HuH-7 (cell line): Measurements from ENCODE around the gene INF2.

ENCODE experiments used
- DNase-seq: peaks from one replicate; pipeline ENCODE4 v3.0.0; 2011; ENCODE audit warnings: low spot score

Gene INF2

DNA sequence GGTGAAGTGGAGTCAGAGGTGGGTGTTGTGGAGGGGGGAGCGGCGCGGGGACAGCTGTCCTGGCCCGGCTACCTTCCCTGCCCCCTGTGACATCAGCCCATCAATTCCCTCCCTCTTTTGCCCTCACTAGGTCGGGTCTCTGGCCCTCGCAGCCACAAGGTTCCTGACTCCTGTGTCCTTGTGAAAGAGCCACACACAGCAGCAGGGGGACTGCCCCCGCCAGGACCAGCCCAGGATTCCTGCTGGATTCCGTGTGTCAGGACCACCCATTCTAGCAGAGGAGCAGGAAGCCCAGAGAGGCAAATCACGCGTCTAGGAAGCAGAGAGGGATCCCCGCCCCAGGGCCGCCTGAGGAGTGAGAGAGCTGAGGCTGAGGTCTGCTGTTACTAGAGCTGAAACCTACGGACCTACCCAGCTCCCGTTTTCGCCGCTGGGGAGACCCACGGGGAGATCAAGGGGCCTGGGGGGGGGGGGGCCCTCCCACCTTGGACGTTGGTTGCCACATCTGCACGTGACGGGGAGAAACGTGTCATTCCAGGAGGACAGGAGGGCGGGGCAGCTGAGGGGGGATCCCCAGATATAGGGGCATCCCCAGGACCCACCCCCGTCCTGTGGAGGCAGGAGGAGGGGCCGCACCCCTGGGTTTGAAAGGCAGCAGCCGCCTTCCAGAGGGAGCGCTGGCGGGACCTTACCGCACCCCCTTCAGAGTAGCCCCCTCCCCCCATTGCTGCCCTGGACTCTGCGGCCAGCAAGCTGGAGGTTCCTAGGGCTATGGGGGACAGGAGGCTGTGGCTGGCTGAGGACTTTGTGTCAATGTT lies 12.5 kb upstream of the INF2 start:
- DNase-seq, result no peak

DNA sequence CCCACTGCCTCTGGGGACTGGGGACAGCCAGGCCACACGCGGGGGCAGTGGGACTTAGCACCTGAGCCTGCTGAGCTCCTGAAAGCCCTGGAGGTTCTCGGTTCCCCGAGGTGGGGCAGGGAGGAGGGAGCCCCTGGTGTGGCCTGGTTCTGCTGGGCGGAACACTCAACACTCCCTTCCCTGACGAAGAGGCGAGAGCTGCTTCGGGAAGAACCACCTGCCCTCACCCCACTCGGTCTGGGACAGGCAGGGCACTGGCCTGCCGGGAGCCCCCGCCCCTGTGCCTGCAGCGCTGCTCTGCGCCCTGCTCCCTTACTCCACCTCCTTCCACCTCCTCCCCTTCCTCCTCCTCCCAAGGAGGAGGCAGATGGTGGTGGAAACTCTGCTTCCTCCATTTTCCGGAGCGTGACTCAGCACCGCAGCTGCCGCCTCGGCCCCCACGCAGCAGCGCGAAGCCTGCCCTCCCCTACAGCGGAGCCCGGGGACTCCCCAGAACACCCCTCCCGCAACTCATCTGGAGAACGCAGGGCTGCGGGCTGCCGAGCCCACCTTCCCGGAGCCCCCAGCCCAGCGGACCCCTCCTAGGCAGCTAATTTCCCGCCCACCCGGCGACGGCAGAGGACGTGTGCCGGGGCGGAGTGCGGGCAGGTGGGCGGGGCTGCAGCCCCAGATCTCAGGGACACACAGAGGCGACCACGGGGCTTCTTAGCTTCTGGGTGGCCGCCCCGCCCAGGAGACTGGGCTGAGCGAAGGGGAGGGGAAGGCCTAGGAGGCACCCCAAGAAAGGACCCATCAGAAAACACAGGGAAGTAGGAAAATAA lies 11.7 kb upstream of the INF2 start:
- DNase-seq, result peak; percentile 83

DNA sequence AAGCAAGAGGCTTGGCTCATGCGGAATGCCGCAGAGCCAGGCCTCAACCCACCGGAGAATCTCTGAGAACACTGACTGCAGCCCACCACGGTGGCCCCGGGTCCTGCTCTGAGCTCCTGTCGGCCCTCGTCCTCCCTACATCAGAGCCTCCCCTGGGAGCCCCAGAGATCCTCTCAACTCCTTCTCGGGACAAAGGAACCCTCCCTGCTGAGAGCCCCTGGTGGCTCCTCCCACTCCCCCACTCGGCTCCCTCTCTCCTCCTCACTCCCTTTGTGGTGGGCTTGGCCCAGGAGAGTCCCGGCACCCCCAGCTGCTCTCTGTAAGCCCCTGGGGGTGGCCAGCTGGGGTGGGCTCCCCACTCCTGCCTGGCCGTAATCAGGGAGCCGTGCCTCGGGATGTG lies 11.1 kb upstream of the INF2 start:
- peak; percentile 55 for DNase-seq

DNA sequence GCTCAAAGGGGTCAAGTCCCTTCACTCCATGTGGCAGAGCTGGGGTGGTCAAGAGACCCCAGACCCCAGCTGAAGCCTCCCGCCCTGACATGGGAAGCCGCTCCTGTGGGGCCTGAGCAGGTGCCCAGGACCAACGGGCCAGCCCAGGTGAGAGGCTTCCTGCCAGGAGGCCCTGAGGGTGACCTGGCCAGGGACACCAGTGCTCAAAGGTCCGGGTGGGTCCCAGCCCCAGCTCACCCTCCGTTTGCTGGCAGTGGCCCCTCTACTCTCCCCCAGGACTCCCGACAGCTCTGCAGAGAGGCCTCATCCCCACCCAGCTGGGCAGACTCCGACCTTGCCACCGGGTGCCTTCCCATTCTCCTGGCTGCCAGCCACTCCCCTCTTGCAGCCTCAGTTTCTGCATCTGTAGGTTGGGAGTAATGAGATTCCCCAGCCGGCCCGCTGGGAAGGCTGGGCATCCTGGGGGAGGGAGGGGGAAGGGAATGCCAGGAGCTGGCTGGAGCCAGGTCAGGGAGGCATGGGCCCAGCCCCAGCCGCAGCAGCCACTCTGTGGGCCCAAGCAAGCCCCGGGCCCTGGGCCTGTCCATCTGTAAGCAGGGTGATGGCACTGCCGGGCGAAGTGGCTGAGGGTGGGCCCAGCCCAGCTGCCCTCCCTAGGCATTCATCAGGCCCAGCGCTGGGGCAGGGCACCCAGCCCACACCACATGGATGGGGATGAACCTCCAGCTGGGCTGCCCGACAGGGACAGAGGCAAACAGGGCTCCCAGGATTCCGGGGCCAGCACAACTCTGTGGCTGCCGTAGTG lies 10.3 kb upstream of the INF2 start:
- DNase-seq, result no peak

DNA sequence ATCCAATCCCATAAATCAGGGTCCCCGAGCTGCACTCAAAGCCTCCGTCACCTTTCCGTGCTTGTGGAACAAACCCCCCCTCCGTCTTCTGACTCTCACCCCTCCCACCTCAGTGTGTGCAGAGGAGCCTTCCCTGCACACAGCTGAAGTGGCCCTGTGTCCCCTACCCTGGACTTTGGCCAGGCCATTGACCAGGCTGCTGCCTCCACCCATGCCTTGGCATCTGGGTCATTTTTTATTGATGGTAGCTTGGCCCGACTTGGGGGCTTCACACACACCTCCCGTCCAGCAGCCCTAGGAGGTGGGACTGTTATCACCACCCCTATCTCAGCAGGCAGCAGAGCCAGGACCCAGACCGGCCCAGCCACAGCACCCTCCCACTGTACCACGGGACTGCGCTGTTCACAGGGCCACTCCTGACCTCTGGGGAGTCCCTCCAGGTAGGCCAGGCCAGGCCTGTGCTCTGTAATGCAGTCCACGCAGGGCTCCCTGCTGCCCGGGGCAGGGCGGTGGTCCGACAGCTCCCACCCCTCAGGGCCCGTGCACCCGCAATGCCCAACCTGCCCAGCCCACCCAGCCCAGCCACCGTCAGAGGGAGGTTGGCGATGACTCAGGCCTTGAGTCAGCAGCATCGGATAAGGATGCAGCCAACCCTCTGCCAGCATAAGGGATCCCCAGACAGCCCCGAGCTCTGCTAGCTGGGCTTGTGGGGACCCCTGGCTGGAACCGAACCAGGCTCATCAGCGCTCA lies 9.2 kb upstream of the INF2 start:
- no peak for DNase-seq

DNA sequence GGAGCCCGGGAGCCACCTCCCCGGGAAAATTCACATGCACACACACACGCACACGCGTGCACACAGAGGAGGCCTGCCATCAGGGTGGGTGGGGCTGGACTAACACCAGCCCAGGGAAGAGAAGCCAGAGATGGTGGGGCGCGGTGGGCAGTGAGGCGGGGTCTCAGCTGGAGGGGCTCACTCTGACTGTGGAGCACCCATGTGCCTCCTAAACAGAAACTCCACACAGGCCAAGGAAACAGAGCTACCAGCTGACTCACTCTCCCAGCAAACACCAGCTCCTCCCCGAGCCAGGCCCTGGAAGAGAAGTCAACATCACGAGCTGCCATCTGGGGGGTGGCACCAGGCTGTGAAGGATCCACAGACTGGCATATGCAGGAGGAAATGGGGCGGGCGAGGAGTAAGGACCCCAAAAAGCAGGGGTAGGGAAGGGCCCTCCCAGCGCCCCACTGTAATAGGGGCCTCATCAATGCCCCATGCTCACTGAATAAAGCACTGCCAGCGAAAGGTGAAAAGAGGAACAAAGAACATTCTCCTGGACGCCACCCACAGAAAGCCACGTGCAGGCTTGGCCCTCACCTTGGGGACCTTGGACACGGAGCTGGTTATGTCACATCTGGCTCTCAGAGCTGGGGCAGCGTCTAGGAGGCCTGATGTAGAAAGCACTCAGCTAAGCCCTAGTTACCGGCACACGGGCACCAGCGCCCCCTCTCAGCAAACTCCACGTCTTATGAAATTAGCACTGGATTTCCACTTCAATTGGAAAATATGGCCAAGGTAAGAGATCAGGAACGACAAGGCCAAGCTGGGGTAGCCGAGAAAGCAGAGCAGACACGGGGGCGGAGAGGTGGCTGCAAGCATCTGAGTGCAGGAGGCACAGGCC lies 8.4 kb upstream of the INF2 start:
- DNase-seq, result peak; percentile 49

DNA sequence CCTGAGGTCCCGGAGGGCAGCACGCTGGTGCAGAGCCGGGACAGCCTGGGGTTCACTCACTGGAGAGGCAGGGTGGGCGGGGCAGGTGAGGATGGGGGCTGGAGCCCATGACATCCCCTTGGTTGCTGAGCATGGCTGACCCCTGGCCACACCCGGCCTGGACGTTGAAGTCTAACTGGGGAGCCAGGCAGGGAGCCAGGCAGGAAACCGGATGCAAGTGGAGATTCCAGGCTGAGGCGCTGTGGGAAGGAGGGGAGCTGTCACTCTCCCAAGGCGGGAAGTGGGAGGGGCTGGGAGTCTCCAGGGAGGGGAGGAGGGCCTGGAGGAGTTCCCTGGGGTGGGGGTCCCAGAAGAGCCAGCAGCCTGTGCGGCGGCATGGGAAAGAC lies 7.7 kb upstream of the INF2 start:
- no peak for DNase-seq

DNA sequence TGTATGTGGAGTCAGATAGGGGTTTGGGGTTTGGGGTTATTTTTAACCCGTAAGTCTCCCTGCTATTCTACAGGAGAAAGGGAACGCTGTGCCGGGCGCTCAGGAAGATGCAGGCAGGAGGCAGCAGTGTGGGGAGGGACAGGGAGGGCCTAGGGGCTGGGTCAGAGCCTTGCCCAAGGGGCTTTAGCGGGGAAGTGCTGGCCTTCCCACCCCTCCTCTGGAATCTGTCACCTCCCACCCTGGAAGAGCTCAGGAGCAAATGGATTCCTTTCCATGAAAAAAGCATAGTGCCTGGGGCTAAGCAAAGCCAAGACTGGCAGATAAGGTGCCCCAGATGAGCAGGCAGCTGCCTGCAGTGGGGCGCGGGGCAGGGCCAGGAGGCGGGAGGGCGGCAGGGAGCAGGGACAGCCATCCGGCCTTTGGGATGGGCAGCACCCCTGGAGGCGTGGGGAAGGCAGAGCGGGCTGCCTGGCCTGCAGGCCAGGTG lies 7.3 kb upstream of the INF2 start:
- no peak for DNase-seq

DNA sequence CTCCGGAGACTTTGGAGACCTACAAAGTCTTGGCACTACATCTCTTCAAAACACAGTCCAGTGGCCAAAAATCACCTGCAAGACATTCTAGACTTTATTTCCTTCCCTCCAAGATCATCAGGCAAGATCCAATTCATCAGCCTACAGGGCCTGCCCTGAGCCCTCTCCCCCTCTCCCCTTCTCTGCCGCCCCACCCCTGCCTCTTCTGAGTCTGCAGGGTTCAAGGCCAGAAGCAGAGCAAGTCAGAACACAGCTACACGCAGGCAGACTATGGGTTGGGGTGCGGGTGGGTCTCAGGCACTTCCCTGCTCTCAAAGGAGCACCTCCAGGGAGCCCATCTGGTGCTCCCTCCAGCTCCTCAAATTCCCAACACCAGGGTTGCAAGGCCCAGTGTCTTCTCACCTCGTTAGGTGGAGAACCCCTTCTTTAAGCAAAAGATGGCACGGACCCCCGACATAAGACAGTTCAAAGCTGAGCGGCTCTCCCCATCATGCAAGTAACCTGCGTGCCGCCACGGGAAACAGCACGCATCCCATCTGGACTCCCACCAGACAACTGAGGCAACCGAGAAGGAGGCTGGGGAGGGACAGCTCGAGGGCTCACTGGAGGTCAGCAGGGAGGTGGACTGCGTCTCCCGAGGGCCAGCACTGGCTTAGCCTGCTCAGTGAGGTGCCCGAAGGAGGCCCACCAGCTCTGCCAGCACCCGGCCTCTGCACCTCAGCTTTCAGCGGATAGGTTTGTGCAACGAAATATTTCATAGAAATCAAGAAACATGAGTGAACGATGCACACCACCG lies 5.6 kb upstream of the INF2 start:
- DNase-seq, result no peak

DNA sequence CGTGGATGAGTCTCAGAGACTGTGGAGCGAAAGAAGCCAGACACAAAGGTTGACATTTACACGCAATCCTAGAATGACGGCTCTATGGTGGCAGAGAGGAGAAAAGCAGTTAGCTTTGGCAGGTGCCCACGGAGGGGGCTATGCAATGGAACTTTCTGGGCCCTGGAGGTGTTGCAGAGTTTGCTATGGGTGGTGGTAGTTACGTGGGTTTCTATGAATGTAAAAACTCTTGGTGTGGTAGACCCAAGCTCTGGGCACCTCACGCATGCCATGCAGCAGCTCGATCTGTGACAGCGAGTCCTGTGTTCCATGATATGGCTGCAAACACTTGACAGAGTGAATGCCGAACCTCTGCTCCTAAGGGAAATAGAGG lies 5.0 kb upstream of the INF2 start:
- no peak for DNase-seq

DNA sequence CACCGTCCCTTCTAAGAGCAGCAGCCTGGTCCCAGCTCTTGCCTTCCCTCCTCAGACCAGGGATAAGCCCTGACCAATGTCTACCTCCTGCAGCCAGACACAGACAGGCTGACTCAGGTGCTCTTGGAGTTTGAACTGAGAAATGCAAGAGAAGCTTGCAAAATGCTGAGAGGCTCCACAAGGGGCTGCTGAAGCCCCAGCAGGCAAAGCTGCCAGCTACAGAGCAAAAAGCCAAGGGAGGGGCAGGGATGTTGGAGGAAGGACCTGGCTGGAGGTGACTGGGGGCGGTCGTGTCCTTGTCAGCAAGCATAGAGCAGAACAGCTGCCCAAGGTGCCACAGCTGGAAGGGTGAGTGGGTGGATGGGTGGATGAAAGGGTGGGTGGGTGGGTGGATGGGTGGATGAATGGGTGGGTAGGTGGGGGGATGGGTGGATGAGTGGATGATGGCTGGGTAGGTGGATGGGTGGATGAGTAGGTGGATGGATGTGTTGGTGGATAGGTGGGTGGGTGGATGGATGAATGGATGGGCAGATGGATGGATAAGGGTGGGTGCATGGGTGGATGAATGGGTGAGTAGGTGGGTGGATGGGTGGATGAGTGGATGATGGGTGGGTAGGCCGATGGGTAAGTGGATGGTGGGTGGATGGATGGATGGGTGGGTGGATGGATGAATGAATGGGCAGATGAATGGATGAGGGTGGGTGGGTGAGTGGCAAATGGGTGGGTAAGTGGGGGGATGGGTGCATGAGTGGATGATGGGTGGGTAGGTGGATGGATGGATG lies 4.0 kb upstream of the INF2 start:
- DNase-seq, result no peak

DNA sequence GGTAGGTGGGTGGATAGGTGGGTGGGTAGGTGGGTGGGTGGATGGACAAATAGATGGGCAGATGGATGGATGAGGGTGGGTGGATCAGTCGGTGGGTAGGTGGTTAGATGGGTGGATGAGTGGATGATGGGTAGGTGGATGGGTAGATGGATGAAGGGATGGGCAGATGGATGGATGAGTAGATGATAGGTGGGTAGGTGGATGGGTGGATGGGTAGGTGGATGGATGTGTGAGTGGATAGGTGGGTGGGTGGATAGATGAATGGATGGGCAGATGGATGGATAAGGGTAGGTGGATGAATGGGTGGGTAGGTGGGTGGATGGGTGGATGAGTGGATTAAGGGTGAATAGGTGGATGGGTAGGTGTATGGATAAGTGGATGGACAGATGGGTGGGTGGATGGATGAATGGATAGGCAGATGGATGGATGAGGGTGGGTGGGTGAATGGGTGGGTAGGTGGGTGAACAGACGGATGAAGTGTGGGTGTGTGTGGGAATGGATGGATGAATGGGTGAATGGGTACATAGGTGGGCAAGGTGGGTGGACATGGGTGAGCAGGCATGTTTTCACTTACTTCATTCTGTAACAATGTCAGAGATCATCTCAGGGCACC lies 3.3 kb upstream of the INF2 start:
- DNase-seq, result no peak

DNA sequence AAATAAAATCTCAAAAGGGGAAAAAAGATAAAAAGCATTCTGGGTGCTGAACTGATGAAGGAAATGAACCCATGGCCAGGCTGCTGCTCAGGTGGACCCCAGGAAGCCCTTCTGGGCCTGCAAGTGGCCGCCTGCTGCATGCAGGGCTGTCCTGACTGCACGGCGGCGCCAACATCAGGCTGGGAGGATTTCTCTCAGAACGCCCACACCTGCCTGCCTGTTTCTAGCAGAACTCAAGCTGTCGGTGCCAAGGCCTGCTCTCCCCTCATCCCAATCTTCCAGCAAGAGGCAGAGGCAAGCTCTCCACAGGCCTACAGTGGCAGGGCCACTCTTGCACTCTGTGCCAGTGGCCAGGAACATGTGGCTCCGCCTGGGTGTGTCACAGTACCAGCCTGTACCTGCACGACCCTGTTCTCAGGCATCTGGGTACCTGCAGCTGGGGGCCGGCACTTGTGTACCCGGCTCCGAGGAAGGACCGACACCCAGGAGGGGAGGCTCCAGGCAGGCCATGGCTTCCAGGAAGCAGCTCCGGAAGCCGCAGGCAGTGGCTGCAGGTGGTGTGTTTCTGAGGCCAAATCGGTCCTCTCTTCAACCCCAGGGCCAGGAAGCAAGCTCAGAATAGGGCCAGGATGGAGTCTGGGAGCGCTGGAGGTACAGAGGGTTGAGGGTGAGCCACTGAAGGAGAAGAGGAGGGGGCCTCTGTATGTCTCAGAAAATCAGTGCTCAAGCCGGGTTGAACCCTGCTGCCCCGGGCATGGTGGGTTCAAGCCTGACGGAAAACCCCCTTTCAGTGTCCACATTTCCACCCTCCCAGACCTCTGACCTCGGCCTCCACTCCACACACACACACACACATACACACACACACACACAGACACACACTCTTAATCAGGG lies 2.5 kb upstream of the INF2 start:
- no peak for DNase-seq

DNA sequence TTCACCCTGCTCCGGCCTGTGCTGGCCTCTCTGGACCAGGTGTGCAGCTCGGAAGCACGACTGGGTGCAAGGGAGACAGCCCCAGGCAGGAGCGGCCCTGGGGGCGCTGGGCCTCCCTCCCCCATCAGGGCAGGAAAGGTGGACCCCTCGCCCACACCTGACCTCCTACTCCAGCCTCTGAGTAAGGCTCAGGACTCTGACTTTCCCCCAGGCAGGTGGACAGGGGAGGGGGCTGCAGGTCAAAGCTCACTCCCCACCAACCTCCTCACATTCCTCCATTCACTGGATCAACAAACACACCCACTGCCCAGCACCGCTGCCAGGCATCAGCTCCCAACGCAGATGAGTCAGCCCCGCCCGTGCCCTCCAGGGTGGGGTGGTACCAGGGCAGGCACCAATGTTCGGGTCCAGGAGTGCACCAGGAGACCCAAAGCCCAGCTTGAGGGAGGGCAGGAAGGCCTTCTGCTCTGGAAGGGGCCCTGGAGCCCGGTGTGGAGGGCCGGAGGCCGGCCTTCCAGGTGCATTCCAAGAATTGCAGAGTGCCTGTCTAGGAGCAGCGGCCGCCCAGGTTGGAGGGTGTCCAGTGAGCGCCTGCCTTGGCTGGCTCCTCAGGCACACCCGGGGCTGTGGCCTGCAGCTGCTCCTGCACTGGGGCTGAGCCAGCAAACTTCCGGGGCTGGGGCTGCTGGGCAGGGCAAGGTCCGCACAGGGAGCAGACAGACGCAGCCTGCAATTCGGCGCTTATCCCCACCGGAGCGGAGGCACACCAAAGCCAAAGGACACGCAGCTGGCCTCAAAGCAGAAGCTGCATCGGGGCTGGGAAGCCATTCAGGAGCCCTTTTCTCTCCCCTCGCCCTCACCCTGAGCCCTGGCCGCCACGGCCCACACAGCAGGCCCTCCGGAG lies 1.6 kb upstream of the INF2 start:
- peak; percentile 97 for DNase-seq

DNA sequence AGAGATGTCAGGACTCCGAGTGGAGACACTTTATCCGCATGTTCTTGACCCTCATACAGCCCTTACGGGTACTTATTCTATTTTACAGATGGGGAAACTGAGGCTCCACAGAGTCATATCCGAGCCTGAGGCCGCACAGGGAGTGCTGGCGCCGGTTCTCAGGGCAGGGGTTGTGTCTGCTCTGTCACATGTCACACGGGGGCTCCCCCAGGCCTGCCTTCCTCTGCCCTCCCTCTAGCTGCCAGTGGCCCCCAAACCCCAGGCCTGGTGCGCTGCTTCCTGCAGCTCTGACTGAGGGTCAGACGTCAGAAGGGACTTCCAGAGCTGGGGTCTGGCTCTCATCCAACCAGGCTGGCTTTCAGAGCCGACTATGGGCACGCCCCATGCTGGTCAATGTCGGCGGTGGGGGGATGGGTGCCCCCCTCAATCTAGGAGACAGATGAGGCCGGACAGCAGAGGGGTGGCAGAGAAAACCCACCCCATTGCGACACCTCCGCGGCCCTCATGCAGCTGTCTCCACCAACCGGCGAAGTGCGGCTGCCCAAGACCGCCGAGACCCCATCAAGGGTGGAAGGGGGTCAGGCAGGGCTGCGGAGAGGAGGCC lies 811 bp upstream of the INF2 start:
- DNase-seq, result no peak
